HCT116 (cell line): Measurements from ENCODE around the gene UBE3B. TPM values are rescaled to one million over a fixed set of nuclear protein-coding genes. Genes with fewer than 3 reads are reported as not detected.

Experiments used
- ATAC-seq: fragments of 200-7000 bp; cut with Tn5 transposase; 2 replicates; pipeline ENCODE4 v1.9.1; 2020; ENCODE audit warnings: mild to moderate bottlenecking, moderate library complexity
- BruUV-seq: library from RNA; stranded (reverse); fragments of 400-500 nt; replicated peaks from 2 replicates; lab custom pipeline; 2021; lab: Mats Ljungman, UMichigan
- CTCF ChIA-PET: fragments of 300-600 bp; sonication (Branson Sonifier 250); formaldehyde crosslinking; loops from one replicate; lab custom pipeline; 2021; ENCODE audit warnings: antibody characterized with exemption; lab: Charles Lee
- POLR2A ChIA-PET: fragments of 300-600, 350-600 bp; sonication (Branson Sonifier 250); formaldehyde crosslinking; loops from one replicate; lab custom pipeline; 2021; ENCODE audit warnings: antibody characterized with exemption; lab: Charles Lee
- RAD21 ChIA-PET, 2 experiments: fragments of 300-600 bp; sonication (Branson Sonifier 250); formaldehyde crosslinking; loops; one replicate each; lab custom pipeline; 2023; ENCODE audit warnings: low total read pairs in 2 of 2; ENCODE audit not compliant: uncharacterized antibody in 2 of 2, unreplicated experiment in 2 of 2, low non-redundant PET in 1 of 2; lab: Charles Lee
- DNase-seq: peaks from one replicate; pipeline ENCODE4 v3.0.0-alpha.2; 2010; ENCODE audit warnings: low read depth, low spot score
- H2AFZ ChIP-seq: fragments of 200-600 bp; shearing (Covaris generic), sonication (generic); 2 replicates; pipeline ENCODE4 v1.6.1; 2017; ENCODE audit warnings: low read depth, mixed run types, mixed read lengths, antibody characterized with exemption, low read length; ENCODE audit not compliant: poor library complexity, severe bottlenecking
- H3K27ac ChIP-seq: 2 replicates; pipeline ENCODE4 v1.5.1; 2012; ENCODE audit warnings: low read depth, low read length
- H3K27me3 ChIP-seq: fragments of 200-600 bp; sonication (generic); 2 replicates; pipeline ENCODE4 v1.6.1; 2016; ENCODE audit warnings: mixed run types, low read length, mixed read lengths; ENCODE audit not compliant: insufficient read depth
- H3K36me3 ChIP-seq, 2 experiments: fragments of 200-500 bp in 1 of 2; fragments of 200-600 bp in 1 of 2; sonication (Bioruptor generic) in 1 of 2; sonication (generic) in 1 of 2; 2 replicates each; pipeline versions ENCODE4 v1.5.1 to v1.6.1; 2014 to 2016; ENCODE audit warnings: low read length in 2 of 2, inconsistent platforms in 1 of 2, mixed read lengths in 1 of 2, mixed run types in 1 of 2; ENCODE audit not compliant: insufficient read depth in 2 of 2, control insufficient read depth in 1 of 2
- H3K4me1 ChIP-seq, 2 experiments: fragments of 200-600 bp in 1 of 2; sonication (generic) in 1 of 2; 2 replicates each; pipeline versions ENCODE4 v1.5.1 to v1.6.1; 2012 to 2017; ENCODE audit warnings: low read length in 2 of 2, inconsistent platforms in 1 of 2, mild to moderate bottlenecking in 1 of 2, mixed read lengths in 1 of 2, mixed run types in 1 of 2, moderate library complexity in 1 of 2; ENCODE audit not compliant: insufficient read depth in 2 of 2, control insufficient read depth in 1 of 2
- H3K4me2 ChIP-seq: fragments of 200-600 bp; sonication (generic); 2 replicates; pipeline ENCODE4 v1.6.1; 2017; ENCODE audit warnings: mixed run types, low read length, mixed read lengths
- H3K4me3 ChIP-seq, 2 experiments: fragments of 200-600 bp in 1 of 2; sonication (generic) in 1 of 2; replicated peaks in 1 of 2; 2 replicates each; pipeline ENCODE4 v1.5.1; 2011 to 2016; ENCODE audit warnings: low read length in 2 of 2, control low read depth in 1 of 2, low read depth in 1 of 2, mild to moderate bottlenecking in 1 of 2, mixed read lengths in 1 of 2, mixed run types in 1 of 2
- H3K79me2 ChIP-seq: fragments of 200-600 bp; sonication (generic); 2 replicates; pipeline ENCODE4 v1.6.1; 2017; ENCODE audit warnings: mild to moderate bottlenecking, mixed run types, low read length, moderate library complexity, mixed read lengths; ENCODE audit not compliant: insufficient read depth
- H3K9ac ChIP-seq: fragments of 200-600 bp; sonication (generic); 2 replicates; pipeline ENCODE4 v1.6.1; 2016; ENCODE audit warnings: low read length, mixed read lengths
- H3K9me2 ChIP-seq: fragments of 200-600 bp; sonication (generic), shearing (Covaris generic); 2 replicates; pipeline ENCODE4 v1.6.1; 2017; ENCODE audit warnings: mixed run types, mild to moderate bottlenecking, moderate library complexity; ENCODE audit not compliant: insufficient read depth
- H3K9me3 ChIP-seq, 2 experiments: fragments of 200-500 bp in 1 of 2; fragments of 200-600 bp in 1 of 2; sonication (Bioruptor generic) in 1 of 2; sonication (generic) in 1 of 2; 2 replicates each; pipeline ENCODE4 v1.6.1; 2014 to 2017; ENCODE audit warnings: low read length in 2 of 2, mixed read lengths in 2 of 2, inconsistent platforms in 1 of 2, low read depth in 1 of 2, mild to moderate bottlenecking in 1 of 2, mixed run types in 1 of 2, moderate library complexity in 1 of 2; ENCODE audit not compliant: control insufficient read depth in 1 of 2, insufficient read depth in 1 of 2
- H4K20me1 ChIP-seq: fragments of 200-600 bp; sonication (generic), shearing (Covaris generic); 2 replicates; pipeline ENCODE4 v1.6.1; 2017; ENCODE audit warnings: mixed run types, mild to moderate bottlenecking, moderate library complexity; ENCODE audit not compliant: insufficient read depth
- CBX3 ChIP-seq: IDR thresholded peaks from 2 replicates; pipeline ENCODE4 v1.6.1; 2012; ENCODE audit warnings: low read depth
- CEBPB ChIP-seq: IDR thresholded peaks from 2 replicates; pipeline ENCODE4 v1.6.1; 2012; ENCODE audit warnings: low read depth
- EGR1 ChIP-seq: IDR thresholded peaks from 2 replicates; pipeline ENCODE4 v1.6.1; 2012; ENCODE audit warnings: low read depth
- ELF1 ChIP-seq: IDR thresholded peaks from 2 replicates; pipeline ENCODE4 v1.6.1; 2012; ENCODE audit warnings: low read depth, borderline replicate concordance
- EZH2 ChIP-seq: fragments of 200-600 bp; sonication (generic); IDR thresholded peaks from 2 replicates; pipeline ENCODE4 v1.6.1; 2017; ENCODE audit warnings: antibody characterized with exemption, mixed run types
- FOSL1 ChIP-seq: IDR thresholded peaks from 2 replicates; pipeline ENCODE4 v1.6.1; 2012; ENCODE audit warnings: low read depth
- JUND ChIP-seq: IDR thresholded peaks from 2 replicates; pipeline ENCODE4 v1.6.1; 2012
- POLR2A ChIP-seq: IDR thresholded peaks from 2 replicates; pipeline ENCODE4 v1.7.0; 2011; ENCODE audit warnings: borderline replicate concordance; ENCODE audit not compliant: insufficient read depth, insufficient read length; ENCODE audit errors: extremely low read depth
- POLR2AphosphoS5 ChIP-seq: IDR thresholded peaks from 2 replicates; pipeline ENCODE4 v1.6.1; 2011; ENCODE audit warnings: mild to moderate bottlenecking, low read depth, low read length, moderate library complexity
- RAD21 ChIP-seq: IDR thresholded peaks from 2 replicates; pipeline ENCODE4 v1.6.1; 2012; ENCODE audit warnings: low read depth, mild to moderate bottlenecking
- SIN3A ChIP-seq: IDR thresholded peaks from 2 replicates; pipeline ENCODE4 v1.6.1; 2012; ENCODE audit warnings: low read depth
- SP1 ChIP-seq: IDR thresholded peaks from 2 replicates; pipeline ENCODE4 v1.6.1; 2012; ENCODE audit warnings: low read depth
- SRF ChIP-seq: IDR thresholded peaks from 2 replicates; pipeline ENCODE4 v1.6.1; 2012; ENCODE audit warnings: low read depth
- YY1 ChIP-seq: IDR thresholded peaks from 2 replicates; pipeline ENCODE4 v1.6.1; 2011; ENCODE audit warnings: low read length, low read depth, moderate library complexity, mild to moderate bottlenecking; ENCODE audit not compliant: insufficient replicate concordance; ENCODE audit errors: extremely low read depth
- ZFX ChIP-seq: fragments of 450-650 bp; IDR thresholded peaks from 2 replicates; pipeline ENCODE4 v1.6.1; 2017
- ZNF274 ChIP-seq: fragments of 200-500 bp; sonication (Bioruptor generic); IDR thresholded peaks from 2 replicates; pipeline ENCODE4 v1.6.1; 2014; ENCODE audit warnings: mild to moderate bottlenecking, low read depth, low read length, inconsistent platforms
- intact Hi-C: fragments of 100-400 bp; cut with micrococcal nuclease; formaldehyde crosslinking; loops from 2 replicates; pipeline ENCODE4 v1.10.0; 2022
- total RNA-seq: library from RNA; stranded (reverse); gene quantifications from one replicate; pipeline ENCODE4 v1.2.1, GENCODE V29; 2021; ENCODE audit not compliant: unreplicated experiment
- TF ChIP-seq, protein P1 (sequence below): IDR thresholded peaks from 2 replicates; pipeline ENCODE4 v1.6.1; 2012
- TF ChIP-seq, protein P2 (sequence below): IDR thresholded peaks from 2 replicates; pipeline ENCODE4 v1.6.1; 2012

Gene UBE3B
- total RNA-seq, 1 experiment from 2014 or later = 28.9 TPM

DNA sequence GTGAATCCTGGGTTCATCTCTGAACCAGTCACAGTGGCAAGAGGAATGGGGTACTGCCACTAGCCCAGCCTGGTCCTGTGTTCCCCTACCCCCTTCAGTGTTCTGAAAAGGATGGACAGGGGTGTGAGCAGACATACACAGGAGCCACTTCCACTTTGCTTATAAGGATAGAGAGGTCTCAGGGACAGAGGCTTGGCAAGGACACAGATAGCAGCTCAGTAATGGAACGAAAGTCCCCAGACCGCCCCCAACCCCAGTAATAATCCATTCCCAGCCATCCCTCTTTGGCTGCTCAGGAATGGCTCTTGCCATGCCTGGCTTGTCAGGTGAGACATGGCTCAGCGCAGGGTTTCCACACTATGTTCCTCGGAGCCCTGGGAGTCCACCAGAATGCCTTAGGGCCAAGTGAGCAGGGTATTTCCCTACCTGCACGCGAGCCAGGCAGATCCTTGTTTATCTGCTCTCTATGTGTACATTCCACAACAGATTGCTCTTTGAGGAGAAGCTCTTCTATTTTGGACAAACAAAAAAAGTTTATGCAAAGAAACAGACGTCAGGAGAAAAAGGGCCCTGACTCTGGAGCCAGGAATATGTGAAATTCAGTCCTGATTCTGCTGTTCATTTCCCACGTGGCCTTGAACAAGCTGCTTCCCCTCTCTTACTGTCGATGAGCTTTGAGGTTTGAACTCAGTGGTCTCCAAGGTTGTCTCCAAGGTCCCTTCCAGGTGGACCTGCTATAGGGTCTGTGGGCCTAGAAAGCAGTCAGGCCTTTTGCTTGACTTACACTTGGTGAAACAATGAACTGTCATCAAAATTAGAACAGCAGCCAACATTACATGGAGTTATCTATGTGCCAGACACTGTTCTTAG, 10.0 kb downstream of the UBE3B start:
- no peak overlapping the region for H3K9ac ChIP-seq
- no peaks in the 10 kb centered on the region for H3K9me3 ChIP-seq
- no peak for DNase-seq
- no TSS peak for BruUV-seq
- no peaks in the 10 kb centered on the region for H4K20me1 ChIP-seq
- H2AFZ ChIP-seq = no peak overlapping the region
- intact Hi-C loops = no loop called here
- no peak overlapping the region for H3K4me3 ChIP-seq
- no peaks in the 10 kb centered on the region for H3K9me2 ChIP-seq
- H3K4me1 ChIP-seq = no peaks in the 10 kb centered on the region
- ATAC-seq = no peak
- no peaks in the 10 kb centered on the region for H3K79me2 ChIP-seq
- peaks cover 26 to 45% of the 10 kb centered on the region in 2 experiments for H3K36me3 ChIP-seq
- no peak for TF ChIP-seq CEBPB
- no peak for TF ChIP-seq SIN3A
- TF ChIP-seq RAD21 = no peak
- TF ChIP-seq ZFX = no peak
- TF ChIP-seq, protein P1, sequence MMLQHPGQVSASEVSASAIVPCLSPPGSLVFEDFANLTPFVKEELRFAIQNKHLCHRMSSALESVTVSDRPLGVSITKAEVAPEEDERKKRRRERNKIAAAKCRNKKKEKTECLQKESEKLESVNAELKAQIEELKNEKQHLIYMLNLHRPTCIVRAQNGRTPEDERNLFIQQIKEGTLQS = no peak
- TF ChIP-seq JUND = no peak
- TF ChIP-seq EGR1 = no peak
- no peak for TF ChIP-seq POLR2A
- TF ChIP-seq, protein P2, sequence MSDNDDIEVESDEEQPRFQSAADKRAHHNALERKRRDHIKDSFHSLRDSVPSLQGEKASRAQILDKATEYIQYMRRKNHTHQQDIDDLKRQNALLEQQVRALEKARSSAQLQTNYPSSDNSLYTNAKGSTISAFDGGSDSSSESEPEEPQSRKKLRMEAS = no peak
- no peak for TF ChIP-seq FOSL1
- no peak for TF ChIP-seq ZNF274
- TF ChIP-seq POLR2AphosphoS5 = no peak
- TF ChIP-seq EZH2 = no peak
- TF ChIP-seq CBX3 = no peak
- no peak for TF ChIP-seq SRF
- no peak for TF ChIP-seq ELF1
- TF ChIP-seq YY1 = no peak
- TF ChIP-seq SP1 = no peak
- H3K4me2 ChIP-seq = no peak overlapping the region
- CTCF ChIA-PET = no interaction called here
- no peak overlapping the region for H3K27ac ChIP-seq
- H3K27me3 ChIP-seq = no peaks in the 10 kb centered on the region
- POLR2A ChIA-PET = no interaction called here
- RAD21 ChIA-PET = no interaction called here
